AG09309 (cell line): ENCODE measurements around the gene PPP2R2D.

Experiments
- DNase-seq: peaks from one replicate; pipeline ENCODE4 v3.0.0-alpha.2; 2010; ENCODE audit warnings: low read depth
- H3K4me3 ChIP-seq: 2 replicates; pipeline ENCODE4 v1.5.1; 2011; ENCODE audit warnings: mild to moderate bottlenecking, low read depth, low read length, moderate library complexity; ENCODE audit not compliant: control insufficient read depth
- CTCF ChIP-seq: IDR thresholded peaks from 2 replicates; pipeline ENCODE4 v1.5.1; 2011; ENCODE audit warnings: mild to moderate bottlenecking, low read depth, low read length, inconsistent platforms; ENCODE audit not compliant: insufficient read depth, control insufficient read depth; ENCODE audit errors: missing control alignments

The PPP2R2D gene

GRCh38 chr10:131954356-131954965 is 53.7 kb downstream of the PPP2R2D start:
- no peak for TF ChIP-seq CTCF
- DNase-seq = no peak
- no peak overlapping the region for H3K4me3 ChIP-seq

- no peak for DNase-seq
- H3K4me3 ChIP-seq = no peak overlapping the region
- TF ChIP-seq CTCF = no peak
Measured at GRCh38 chr10:131955591-131956340, 55.0 kb downstream of the PPP2R2D start.

GRCh38 chr10:131959841-131960240 is 59.0 kb downstream of the PPP2R2D start:
- no peak for DNase-seq
- TF ChIP-seq CTCF = no peak
- no peak overlapping the region for H3K4me3 ChIP-seq

GRCh38 chr10:131960631-131961046 is 59.8 kb downstream of the PPP2R2D start:
- no peak overlapping the region for H3K4me3 ChIP-seq
- DNase-seq = no peak
- TF ChIP-seq CTCF = no peak

- DNase-seq = no peak
- H3K4me3 ChIP-seq = no peak overlapping the region
- TF ChIP-seq CTCF = no peak
Measured at GRCh38 chr10:131961047-131961776, 60.4 kb downstream of the PPP2R2D start.

GRCh38 chr10:131961777-131962662 is 61.2 kb downstream of the PPP2R2D start:
- no peak for DNase-seq
- no peak overlapping the region for H3K4me3 ChIP-seq
- TF ChIP-seq CTCF = no peak
